Measurements from ENCODE around the gene LITAFD. TPM values are rescaled to one million over a fixed set of nuclear protein-coding genes. Genes with fewer than 3 reads are reported as not detected.

Gene LITAFD
- total RNA-seq, 1 donor from 2014 or later = not detected

DNA sequence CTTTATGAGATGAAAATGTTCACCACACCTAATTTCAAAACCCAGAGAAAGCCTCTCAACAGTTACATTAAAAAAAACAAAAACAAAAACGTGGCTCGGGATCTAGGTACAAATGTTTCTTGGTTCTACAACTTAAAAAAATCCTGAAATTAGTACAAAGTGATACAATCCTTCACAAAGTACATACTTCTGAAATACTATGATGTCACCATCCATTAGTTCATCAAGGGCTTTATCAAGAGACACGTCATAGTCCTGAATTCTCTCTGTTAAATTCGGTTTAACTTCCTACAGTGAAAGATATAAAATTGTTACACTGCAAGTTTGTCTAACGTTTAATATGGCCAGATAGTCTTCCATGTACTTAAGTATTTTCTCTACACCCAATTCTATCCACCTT, 18.2 kb downstream of the LITAFD start:
- ATAC-seq = no peak

DNA sequence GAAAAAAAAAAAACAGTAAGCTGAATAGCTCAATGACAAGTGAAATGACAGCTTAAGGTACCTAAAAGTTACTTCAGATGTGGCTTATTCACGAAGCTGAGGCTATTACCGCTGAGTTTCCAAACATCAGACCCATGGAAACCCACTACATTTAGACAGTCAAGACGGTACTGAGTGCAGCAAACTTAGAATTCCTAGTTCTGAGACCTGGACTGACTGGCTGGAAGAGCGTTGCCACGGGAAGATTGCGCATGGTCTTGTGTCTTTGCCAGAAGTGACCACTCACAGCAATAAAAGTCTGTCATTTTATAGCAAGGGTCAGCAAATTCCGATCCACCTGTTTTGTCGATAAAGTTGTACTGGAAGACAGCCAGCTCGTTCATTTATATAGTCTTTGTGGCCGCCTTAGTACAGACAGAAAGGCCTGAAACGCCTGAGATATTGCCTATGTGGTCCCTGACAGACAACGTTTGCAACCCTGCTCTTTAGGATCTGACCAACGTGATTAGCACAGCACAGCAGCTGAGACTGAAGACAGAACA, 19.2 kb downstream of the LITAFD start:
- ATAC-seq = no peak
- Histone ChIP-seq H3K4me1 (no peaks in the 10 kb centered on the region), H3K27ac (no peak overlapping the region), H3K36me3 (peaks cover 100% of the 10 kb centered on the region), H3K9me3 (no peaks in the 10 kb centered on the region), H3K27me3 (ENCODE audit: low read depth) (no peaks in the 10 kb centered on the region), H3K4me3 (no peak overlapping the region)
- no peak for DNase-seq
- intact Hi-C loops (cut with DNase I) = no loop called here
- TF ChIP-seq, protein P1, sequence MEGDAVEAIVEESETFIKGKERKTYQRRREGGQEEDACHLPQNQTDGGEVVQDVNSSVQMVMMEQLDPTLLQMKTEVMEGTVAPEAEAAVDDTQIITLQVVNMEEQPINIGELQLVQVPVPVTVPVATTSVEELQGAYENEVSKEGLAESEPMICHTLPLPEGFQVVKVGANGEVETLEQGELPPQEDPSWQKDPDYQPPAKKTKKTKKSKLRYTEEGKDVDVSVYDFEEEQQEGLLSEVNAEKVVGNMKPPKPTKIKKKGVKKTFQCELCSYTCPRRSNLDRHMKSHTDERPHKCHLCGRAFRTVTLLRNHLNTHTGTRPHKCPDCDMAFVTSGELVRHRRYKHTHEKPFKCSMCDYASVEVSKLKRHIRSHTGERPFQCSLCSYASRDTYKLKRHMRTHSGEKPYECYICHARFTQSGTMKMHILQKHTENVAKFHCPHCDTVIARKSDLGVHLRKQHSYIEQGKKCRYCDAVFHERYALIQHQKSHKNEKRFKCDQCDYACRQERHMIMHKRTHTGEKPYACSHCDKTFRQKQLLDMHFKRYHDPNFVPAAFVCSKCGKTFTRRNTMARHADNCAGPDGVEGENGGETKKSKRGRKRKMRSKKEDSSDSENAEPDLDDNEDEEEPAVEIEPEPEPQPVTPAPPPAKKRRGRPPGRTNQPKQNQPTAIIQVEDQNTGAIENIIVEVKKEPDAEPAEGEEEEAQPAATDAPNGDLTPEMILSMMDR (IDR thresholded peaks at IDR 0.05) = no peak

More for the DNA sequence above, 18.2 kb downstream of the LITAFD start:
- no peak for DNase-seq
- Histone ChIP-seq H3K4me1 (no peaks in the 10 kb centered on the region), H3K36me3 (peaks cover 100% of the 10 kb centered on the region), H3K27ac (no peak overlapping the region), H3K9me3 (no peaks in the 10 kb centered on the region), H3K27me3 (ENCODE audit: low read depth) (no peaks in the 10 kb centered on the region), H3K4me3 (no peak overlapping the region)
- TF ChIP-seq, protein P1 (IDR thresholded peaks at IDR 0.05) = no peak
- intact Hi-C loops (cut with DNase I) = no loop called here

DNA sequence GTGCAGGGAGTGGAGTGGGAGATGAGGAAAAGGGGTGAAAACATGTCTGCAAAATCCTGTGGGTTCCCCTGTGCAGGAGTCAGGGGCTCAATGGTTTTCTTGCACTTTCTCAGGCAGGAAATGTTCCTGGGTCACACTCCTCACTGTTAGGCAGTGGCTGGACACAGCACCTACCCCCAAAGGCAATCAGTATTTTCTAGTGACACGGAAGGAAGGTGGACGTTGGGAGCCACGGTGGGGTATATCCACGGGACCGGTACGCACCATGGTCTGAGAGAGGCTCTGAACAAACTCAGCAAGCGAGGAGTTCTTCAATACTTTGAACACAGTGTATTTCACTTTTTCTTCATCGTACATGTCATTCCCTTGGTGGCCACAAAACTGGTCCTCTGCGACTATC, 20.9 kb downstream of the LITAFD start:
- Histone ChIP-seq H3K4me1 (no peaks in the 10 kb centered on the region), H3K27me3 (ENCODE audit: low read depth) (no peaks in the 10 kb centered on the region), H3K9me3 (no peaks in the 10 kb centered on the region), H3K4me3 (no peak overlapping the region), H3K36me3 (peaks cover 100% of the 10 kb centered on the region), H3K27ac (no peak overlapping the region)
- DNase-seq = no peak
- intact Hi-C loops (cut with DNase I) = no loop called here
- TF ChIP-seq, protein P1 (IDR thresholded peaks at IDR 0.05) = no peak
- no peak for ATAC-seq

DNA sequence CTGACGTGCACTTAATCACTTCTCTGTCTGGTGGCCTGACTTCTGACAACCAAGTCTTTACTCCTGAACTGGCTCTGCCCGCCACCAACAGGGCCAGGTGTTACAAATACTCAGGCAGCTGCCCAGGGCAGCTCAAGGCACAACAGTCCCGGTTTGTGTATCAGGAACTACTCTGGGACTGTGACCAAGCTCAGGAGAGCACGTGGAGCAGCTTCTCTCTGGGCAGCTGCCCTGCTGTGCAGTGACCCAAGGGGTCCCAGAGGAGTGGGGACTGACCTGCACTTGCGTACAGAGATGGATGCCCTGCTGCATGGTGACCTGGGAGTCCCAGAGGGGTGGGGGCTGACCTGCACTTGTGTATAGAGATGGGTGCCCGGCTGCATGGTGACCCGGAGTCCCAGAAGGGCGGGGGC, 21.9 kb downstream of the LITAFD start:
- H3K27me3 ChIP-seq (ENCODE audit: low read depth) = no peaks in the 10 kb centered on the region
- TF ChIP-seq, protein P1 (IDR thresholded peaks at IDR 0.05) = no peak
- ATAC-seq (no peak), DNase-seq (no peak)
- no peaks in the 10 kb centered on the region for H3K9me3 ChIP-seq
- H3K4me3 ChIP-seq = no peak overlapping the region
- peaks cover 100% of the 10 kb centered on the region for H3K36me3 ChIP-seq
- intact Hi-C loops (cut with DNase I) = no loop called here
- H3K27ac ChIP-seq = no peak overlapping the region
- H3K4me1 ChIP-seq = no peaks in the 10 kb centered on the region

DNA sequence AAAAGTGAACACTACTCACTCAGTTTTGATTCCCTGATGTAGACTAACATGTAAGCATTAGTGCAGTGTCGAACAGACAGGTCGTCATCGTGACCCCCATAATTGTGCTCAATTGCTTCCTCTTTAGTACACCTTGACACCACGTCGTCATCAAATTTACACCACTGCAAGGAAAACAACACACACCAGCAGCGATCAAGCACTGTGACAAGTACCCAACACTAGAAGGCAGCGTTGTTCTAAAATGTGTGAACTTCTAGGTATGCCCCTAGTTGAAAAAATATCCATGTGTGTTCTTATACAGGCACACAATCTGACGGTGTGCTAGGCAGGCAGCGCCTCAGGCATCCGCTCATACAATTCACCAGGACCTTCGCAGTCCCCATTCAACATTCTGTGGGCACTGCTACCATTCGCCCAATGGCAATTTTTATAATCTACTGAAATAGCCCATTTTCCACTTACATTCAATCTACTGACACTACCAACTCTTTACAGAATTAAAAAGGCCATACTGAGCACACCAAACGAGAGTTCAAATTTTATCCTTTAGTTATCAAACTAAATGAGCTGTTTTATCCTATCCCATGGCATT, 23.1 kb downstream of the LITAFD start:
- DNase-seq (no peak), ATAC-seq (peak in 1 of 2 donors; percentile 55)
- Histone ChIP-seq H3K27ac (no peak overlapping the region), H3K27me3 (ENCODE audit: low read depth) (no peaks in the 10 kb centered on the region), H3K9me3 (no peaks in the 10 kb centered on the region), H3K4me3 (no peak overlapping the region), H3K4me1 (no peaks in the 10 kb centered on the region), H3K36me3 (peaks cover 100% of the 10 kb centered on the region)
- intact Hi-C loops (cut with DNase I) = no loop called here
- TF ChIP-seq, protein P1 (IDR thresholded peaks at IDR 0.05) = peak; percentile 21

Measured in lower lobe of right lung (tissue), 2 donors.